Measurements from ENCODE around the gene SCART1.

GRCh38 chr10:133509700-133510099, 56.0 kb downstream of the SCART1 start:
- TF ChIP-seq GATA2 (IDR thresholded peaks at IDR 0.05; ENCODE audit: low read depth, low read length) (no peak), GATA3 (IDR thresholded peaks at IDR 0.05; ENCODE audit: low read depth, low read length) (no peak)

All from SH-SY5Y (cell line).